ENCODE measurements around the gene MEI4.
A peak's percentile ranks its signal among the peaks of the same experiment; 100 is the strongest.

DNA sequence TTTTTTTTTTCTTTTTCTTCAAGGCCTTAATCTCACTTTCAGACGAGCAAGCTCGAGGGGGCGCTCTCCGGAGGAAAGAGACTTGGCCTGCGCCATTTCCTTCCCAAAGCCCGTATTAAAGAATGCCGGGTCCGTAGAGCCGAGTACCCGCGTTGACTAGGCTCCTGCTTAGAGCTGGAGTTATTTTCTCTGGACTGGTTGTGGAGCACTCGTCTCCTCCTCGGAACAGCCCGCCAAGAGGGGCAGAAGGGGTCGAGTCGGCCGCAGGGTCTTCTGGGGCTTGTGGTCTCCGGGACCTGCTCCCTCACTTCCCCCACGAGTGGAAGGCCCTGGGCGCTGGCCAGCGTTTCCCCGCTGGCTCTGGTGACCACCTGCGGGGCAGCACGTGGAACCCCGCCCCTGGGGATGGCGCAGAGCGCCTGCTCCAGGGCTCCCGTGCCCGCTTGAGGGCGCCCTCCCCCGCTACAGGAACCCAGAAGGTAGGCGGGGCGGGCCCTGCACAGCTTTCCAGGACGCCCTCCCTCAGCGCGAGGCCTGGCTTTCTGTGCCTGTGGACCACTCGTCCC, 2.7 kb upstream of the MEI4 start:
- TF ChIP-seq POLR2A (IDR thresholded peaks at IDR 0.05), result peak in 2 of 3 donors; percentile 22 to 43
- TF ChIP-seq, protein P1, sequence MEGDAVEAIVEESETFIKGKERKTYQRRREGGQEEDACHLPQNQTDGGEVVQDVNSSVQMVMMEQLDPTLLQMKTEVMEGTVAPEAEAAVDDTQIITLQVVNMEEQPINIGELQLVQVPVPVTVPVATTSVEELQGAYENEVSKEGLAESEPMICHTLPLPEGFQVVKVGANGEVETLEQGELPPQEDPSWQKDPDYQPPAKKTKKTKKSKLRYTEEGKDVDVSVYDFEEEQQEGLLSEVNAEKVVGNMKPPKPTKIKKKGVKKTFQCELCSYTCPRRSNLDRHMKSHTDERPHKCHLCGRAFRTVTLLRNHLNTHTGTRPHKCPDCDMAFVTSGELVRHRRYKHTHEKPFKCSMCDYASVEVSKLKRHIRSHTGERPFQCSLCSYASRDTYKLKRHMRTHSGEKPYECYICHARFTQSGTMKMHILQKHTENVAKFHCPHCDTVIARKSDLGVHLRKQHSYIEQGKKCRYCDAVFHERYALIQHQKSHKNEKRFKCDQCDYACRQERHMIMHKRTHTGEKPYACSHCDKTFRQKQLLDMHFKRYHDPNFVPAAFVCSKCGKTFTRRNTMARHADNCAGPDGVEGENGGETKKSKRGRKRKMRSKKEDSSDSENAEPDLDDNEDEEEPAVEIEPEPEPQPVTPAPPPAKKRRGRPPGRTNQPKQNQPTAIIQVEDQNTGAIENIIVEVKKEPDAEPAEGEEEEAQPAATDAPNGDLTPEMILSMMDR (IDR thresholded peaks at IDR 0.05), result peak in 6 of 7 experiments; percentile 41 to 88 (median 66)
